PC-9 (cell line): ENCODE measurements around the gene NOC4L.

Source experiments
- CTCF ChIP-seq: fragments of 200-600 bp; sonication (generic); conservative IDR thresholded peaks from 2 replicates; pipeline ENCODE4 v1.6.1; 2017; ENCODE audit warnings: mixed run types, antibody characterized with exemption, mild to moderate bottlenecking, moderate library complexity
- EZH2 ChIP-seq: fragments of 200-600 bp; sonication (generic); IDR thresholded peaks from 2 replicates; pipeline ENCODE4 v1.8.0; 2017; ENCODE audit warnings: antibody characterized with exemption, low read depth

GRCh38 chr12:132150780-132151144 lies 6.5 kb downstream of the NOC4L start:
- no peak for TF ChIP-seq CTCF
- no peak for TF ChIP-seq EZH2
